GM12878 (cell line): Measurements from ENCODE around the gene LHX5. TPM values are rescaled to one million over a fixed set of nuclear protein-coding genes. Genes with fewer than 3 reads are reported as not detected.

Experiments
- ATAC-seq: fragments of 200-7000 bp; cut with Tn5 transposase; 3 replicates; pipeline ENCODE4 v1.9.1; 2020; ENCODE audit warnings: mild to moderate bottlenecking, moderate library complexity
- BruUV-seq: library from RNA; stranded (reverse); fragments of 400-500 nt; replicated peaks from 2 replicates; lab custom pipeline; 2021; lab: Mats Ljungman, UMichigan
- CTCF ChIA-PET: fragments of 300-600 bp; sonication (Branson Sonifier 250); formaldehyde crosslinking; extraction: SDS; loops from one replicate; lab custom pipeline; 2021; ENCODE audit warnings: inconsistent platforms; lab: Yijun Ruan, JAX
- POLR2A ChIA-PET: fragments of 350-600 bp; formaldehyde crosslinking; extraction: SDS; loops from one replicate; lab custom pipeline; 2021; ENCODE audit warnings: inconsistent platforms; lab: Charles Lee
- RAD21 ChIA-PET: fragments of 300-600 bp; sonication (Branson Sonifier 250); formaldehyde crosslinking; loops from one replicate; lab custom pipeline; 2023; ENCODE audit warnings: antibody characterized with exemption; ENCODE audit not compliant: unreplicated experiment; lab: Charles Lee
- SMC1A ChIA-PET: fragments of 300-600 bp; sonication (Branson Sonifier 250); formaldehyde crosslinking; loops from one replicate; lab custom pipeline; 2023; ENCODE audit not compliant: unreplicated experiment, uncharacterized antibody; lab: Charles Lee
- DNase-seq: peaks from one replicate; pipeline ENCODE4 v3.0.0-alpha.2; 2011; ENCODE audit warnings: low read depth, low spot score
- FAIRE-seq: peaks from 3 replicates; lab custom pipeline; 2011; peaks lifted over from hg19 to GRCh38; lab: Jason Lieb, UNC
- H2AFZ ChIP-seq: 2 replicates; pipeline ENCODE4 v1.6.0; 2011; ENCODE audit warnings: low read depth, low read length, control low read depth; ENCODE audit not compliant: control insufficient read depth
- H3K27ac ChIP-seq: 2 replicates; pipeline ENCODE4 v1.5.1; 2011; ENCODE audit warnings: control low read depth; ENCODE audit not compliant: control insufficient read depth, insufficient read depth
- H3K27me3 ChIP-seq, 2 experiments: replicated peaks in 1 of 2; 2 replicates each; pipeline versions ENCODE4 v1.6.0 to v1.6.1; 2011; ENCODE audit warnings: low read length in 1 of 2; ENCODE audit not compliant: control insufficient read depth in 2 of 2, insufficient read depth in 2 of 2
- H3K36me3 ChIP-seq, 2 experiments: 2 replicates each; pipeline ENCODE4 v1.5.1; 2011; ENCODE audit warnings: low read length in 1 of 2; ENCODE audit not compliant: control insufficient read depth in 2 of 2, insufficient read depth in 2 of 2
- H3K4me1 ChIP-seq: 2 replicates; pipeline ENCODE4 v1.6.1; 2011; ENCODE audit warnings: mild to moderate bottlenecking, low read length, moderate library complexity, mixed read lengths; ENCODE audit not compliant: control insufficient read depth, insufficient read depth
- H3K4me2 ChIP-seq: 2 replicates; pipeline ENCODE4 v1.6.0; 2011; ENCODE audit warnings: control low read depth; ENCODE audit not compliant: control insufficient read depth, insufficient read depth
- H3K4me3 ChIP-seq: fragments of 200-600 bp; sonication (generic); 2 replicates; pipeline ENCODE4 v1.5.1; 2016
- H3K79me2 ChIP-seq: 2 replicates; pipeline ENCODE4 v1.6.0; 2011; ENCODE audit warnings: low read length; ENCODE audit not compliant: control insufficient read depth, insufficient read depth
- H3K9ac ChIP-seq: 2 replicates; pipeline ENCODE4 v1.8.0; 2011; ENCODE audit warnings: low read length, control low read depth, mixed read lengths; ENCODE audit not compliant: control insufficient read depth, insufficient read depth
- H3K9me3 ChIP-seq: replicated peaks from 3 replicates; pipeline ENCODE4 v1.5.1; 2011; ENCODE audit warnings: mild to moderate bottlenecking, low read length; ENCODE audit not compliant: control insufficient read depth, insufficient read depth
- H4K20me1 ChIP-seq: 2 replicates; pipeline ENCODE4 v1.6.0; 2011; ENCODE audit not compliant: control insufficient read depth, insufficient read depth
- RFX5 ChIP-seq: IDR thresholded peaks from 2 replicates; pipeline ENCODE4 v1.6.1; 2011; ENCODE audit warnings: low read depth, low read length, improper control_type of control experiment
- SPI1 ChIP-seq: IDR thresholded peaks from 2 replicates; pipeline ENCODE4 v1.6.1; 2011; ENCODE audit warnings: low read depth, mild to moderate bottlenecking, low read length, moderate library complexity, borderline replicate concordance; ENCODE audit not compliant: insufficient read depth
- WGBS: methylation state at CpG from one replicate; pipeline ENCODE4 v1.1.6; 2016; ENCODE audit warnings: low lambda C conversion rate; ENCODE audit not compliant: insufficient replicate concordance, insufficient coverage; ENCODE audit errors: missing lambda C conversion rate; 5-methylcytosine and 5-hydroxymethylcytosine counted together
- in situ Hi-C: fragments of 300-500 bp; cut with MboI; formaldehyde crosslinking; loops from 9 replicates; pipeline ENCODE4 v1.14.3; 2018; ENCODE audit warnings: mixed read lengths
- intact Hi-C: fragments of 100-400 bp; cut with micrococcal nuclease; formaldehyde crosslinking; loops from one replicate; pipeline ENCODE4 v1.14.2; 2022; ENCODE audit not compliant: unreplicated experiment
- polyA plus RNA-seq, 11 experiments: library from polyadenylated mRNA; depleted of rRNA in 4 of 11; unstranded in 6 of 11; stranded (reverse) in 5 of 11; fragments of >200 nt; fragmentation: Nextera tagmentation in 4 of 11; fragmentation: Illumina TruSeq in 1 of 11; extraction: Ambion mirVana in 4 of 11; extraction: Trizol in 1 of 11; gene quantifications; 1 replicate in 1 of 11; 2 replicates in 10 of 11; pipeline versions ENCODE4 v1.2.1 to v1.2.3, GENCODE V29; 2011 to 2016; ENCODE audit warnings: inconsistent platforms in 2 of 11, missing spikeins in 2 of 11, low read depth in 1 of 11
- total RNA-seq, 4 experiments: library from RNA; depleted of rRNA in 3 of 4; stranded (reverse); fragments of >200 nt in 3 of 4; fragmentation: Illumina TruSeq in 1 of 4; extraction: Trizol in 1 of 4; gene quantifications; 2 replicates each; pipeline versions ENCODE4 v1.2.1 to v1.2.3, GENCODE V29; 2013 to 2021

Gene LHX5
- total and polyA plus RNA-seq, 10 of the 15 experiments (the other 5 are each of a cell fraction or from before 2014, with no cell fraction given): 0.03 TPM; not detected in 9

DNA sequence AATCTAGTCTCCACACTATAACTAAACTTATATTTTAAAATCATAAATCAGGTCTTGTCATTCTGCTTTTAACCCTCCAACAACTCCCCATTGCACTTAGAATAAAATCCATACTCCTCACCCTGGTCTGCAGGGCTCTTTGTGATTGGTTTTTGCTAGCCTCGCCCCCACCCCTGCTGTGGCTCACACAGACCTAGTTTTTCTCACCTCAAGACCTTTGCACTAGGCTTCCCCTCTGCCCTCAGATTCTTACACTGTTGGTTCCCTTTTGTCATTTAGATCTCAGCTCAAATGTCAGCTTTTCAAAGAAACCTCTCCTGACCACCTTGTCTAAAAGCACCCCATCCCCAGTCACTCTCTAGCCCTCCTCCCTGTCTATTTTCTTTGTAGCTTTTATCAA lies 10.7 kb upstream of the LHX5 start:
- Histone ChIP-seq H3K27ac (no peak overlapping the region), H3K4me1 (no peaks in the 10 kb centered on the region), H3K9ac (no peak overlapping the region), H3K4me2 (no peak overlapping the region), H3K9me3 (no peaks in the 10 kb centered on the region; the same call in 2 of the 3 replicates), H3K27me3 (peaks cover 11 to 17% of the 10 kb centered on the region in 2 experiments), H3K36me3 (no peaks in the 10 kb centered on the region), H3K4me3 (no peak overlapping the region), H2AFZ (no peak overlapping the region), H4K20me1 (no peaks in the 10 kb centered on the region), H3K79me2 (no peaks in the 10 kb centered on the region)
- no TSS peak for BruUV-seq
- in situ Hi-C loops (no loop called here), intact Hi-C loops (no loop called here)
- ChIA-PET POLR2A (no interaction called here), CTCF (no interaction called here), RAD21 (interaction anchor here (0.9 kb wide), 1 partner anchor 9 kb away, joined by 4 read pairs; no protein-coding TSS in a partner anchor), SMC1A (interaction anchor here (0.6 kb wide), 1 partner anchor 151 kb away, joined by 3 read pairs; no protein-coding TSS in a partner anchor)
- ATAC-seq: no peak
- no peak for DNase-seq
- no peak for TF ChIP-seq SPI1
- no peak for FAIRE-seq
- 10% methylated on average over 1 of the region's 1 CpG for WGBS

DNA sequence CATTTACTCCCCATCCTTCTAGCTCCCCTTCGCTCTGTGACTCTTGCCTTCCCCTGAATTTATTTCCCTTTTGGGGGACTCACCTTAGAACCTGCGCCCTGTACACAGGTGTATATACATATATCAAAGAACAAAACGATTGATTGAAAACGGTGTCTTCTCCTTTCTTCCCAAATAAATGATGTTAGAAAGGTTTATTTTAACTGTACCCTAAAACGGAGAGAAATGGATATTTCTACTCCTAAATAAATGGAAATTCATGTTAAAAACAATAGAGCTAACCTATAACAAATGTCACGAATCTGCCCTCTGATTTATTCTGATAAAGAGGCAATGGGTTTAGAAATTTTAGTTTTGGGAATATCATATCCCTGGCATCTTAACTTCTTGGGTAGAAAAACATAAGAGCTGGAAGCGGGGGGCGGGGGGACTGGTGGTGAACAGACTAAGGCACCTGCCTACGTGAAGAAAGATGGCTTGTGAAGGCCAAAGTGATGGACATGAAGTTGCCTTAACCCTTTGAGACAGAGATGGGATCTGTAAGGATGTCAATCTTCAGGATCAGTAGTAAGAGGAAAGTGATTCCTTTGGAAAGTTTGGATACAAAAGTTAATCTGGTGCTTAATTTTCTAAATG lies 8.8 kb upstream of the LHX5 start:
- H3K9ac ChIP-seq: no peak overlapping the region
- in situ Hi-C loops: no loop called here
- no TSS peak for BruUV-seq
- SMC1A ChIA-PET: interaction anchor here (0.8 kb wide), 1 partner anchor 104 kb away, joined by 3 read pairs; no protein-coding TSS in a partner anchor
- no peak overlapping the region for H3K4me2 ChIP-seq
- intact Hi-C loops: no loop called here
- RAD21 ChIA-PET: no interaction called here
- CTCF ChIA-PET: no interaction called here
- H3K36me3 ChIP-seq: no peaks in the 10 kb centered on the region
- H3K9me3 ChIP-seq: no peaks in the 10 kb centered on the region; the same call in 2 of the 3 replicates
- no peak for TF ChIP-seq RFX5
- no peak overlapping the region for H2AFZ ChIP-seq
- peaks cover 12 to 17% of the 10 kb centered on the region in 2 experiments for H3K27me3 ChIP-seq
- no peak overlapping the region for H3K27ac ChIP-seq
- H4K20me1 ChIP-seq: no peaks in the 10 kb centered on the region
- ATAC-seq: no peak
- H3K4me1 ChIP-seq: no peaks in the 10 kb centered on the region
- no peak overlapping the region for H3K4me3 ChIP-seq
- no peak for FAIRE-seq
- H3K79me2 ChIP-seq: no peaks in the 10 kb centered on the region
- POLR2A ChIA-PET: no interaction called here
- no peak for DNase-seq
- 26% methylated on average over 9 of the region's 9 CpGs for WGBS
